Measurements from ENCODE around the gene DLG2. TPM values are rescaled to one million over a fixed set of nuclear protein-coding genes. Genes with fewer than 3 reads are reported as not detected.
A peak's percentile ranks its signal among the peaks of the same experiment; 100 is the strongest.

DLG2 gene
- total RNA-seq, 1 donor from 2014 or later: 4.7 TPM

GRCh38 chr11:84250834-84251613 lies 1376.1 kb downstream of the DLG2 start:
- peak; percentile 56 for ATAC-seq

GRCh38 chr11:84249344-84250135 lies 1377.6 kb downstream of the DLG2 start:
- ATAC-seq (peak; percentile 77), DNase-seq (ENCODE audit: low spot score) (peak; percentile 61)

More at GRCh38 chr11:84250834-84251613, 1376.1 kb downstream of the DLG2 start:
- DNase-seq (ENCODE audit: low spot score): no peak

- DNase-seq (ENCODE audit: low spot score) (no peak), ATAC-seq (no peak)
These were observed 1379.2 kb downstream of the DLG2 start for GRCh38 chr11:84247926-84248325.

GRCh38 chr11:84247129-84247528 lies 1380.0 kb downstream of the DLG2 start:
- peak; percentile 49 for ATAC-seq
- DNase-seq (ENCODE audit: low spot score): no peak

DNA sequence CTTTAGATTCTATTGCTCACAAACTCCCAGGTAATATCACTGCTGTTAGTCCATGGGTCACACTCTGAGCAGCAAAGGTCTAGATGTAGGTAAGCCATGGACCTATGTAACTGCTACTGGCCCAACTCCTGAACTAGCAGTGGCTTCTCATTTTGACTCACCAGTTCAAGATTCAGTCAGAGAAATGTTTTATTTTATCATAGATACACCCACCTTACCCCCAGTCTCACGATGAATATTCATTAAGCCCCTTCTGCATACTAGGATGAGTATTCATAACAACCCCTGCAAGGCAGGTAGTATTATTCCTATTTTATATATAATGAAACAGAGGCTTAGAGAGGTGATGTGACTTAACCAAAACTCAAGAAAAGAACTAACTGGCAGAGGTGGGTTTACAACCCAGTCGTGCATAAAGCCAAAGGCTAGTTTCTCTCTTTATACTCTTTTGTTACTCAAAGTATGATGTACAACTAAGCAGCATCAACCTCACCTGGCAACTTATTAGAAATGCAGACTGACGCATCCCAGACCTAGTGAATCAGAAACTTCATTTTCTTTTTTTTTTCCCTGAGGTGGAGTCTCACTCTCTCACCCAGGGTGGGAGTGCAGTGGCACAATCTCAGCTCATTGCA lies 1383.4 kb downstream of the DLG2 start:
- DNase-seq (ENCODE audit: low spot score): no peak
- ATAC-seq: peak; percentile 2

- DNase-seq (ENCODE audit: low spot score) (no peak), ATAC-seq (peak; percentile 49)
These were observed 1385.6 kb downstream of the DLG2 start for GRCh38 chr11:84241343-84242131.

GRCh38 chr11:84240847-84241246 lies 1386.3 kb downstream of the DLG2 start:
- ATAC-seq: peak; percentile 20
- DNase-seq (ENCODE audit: low spot score): no peak

DNA sequence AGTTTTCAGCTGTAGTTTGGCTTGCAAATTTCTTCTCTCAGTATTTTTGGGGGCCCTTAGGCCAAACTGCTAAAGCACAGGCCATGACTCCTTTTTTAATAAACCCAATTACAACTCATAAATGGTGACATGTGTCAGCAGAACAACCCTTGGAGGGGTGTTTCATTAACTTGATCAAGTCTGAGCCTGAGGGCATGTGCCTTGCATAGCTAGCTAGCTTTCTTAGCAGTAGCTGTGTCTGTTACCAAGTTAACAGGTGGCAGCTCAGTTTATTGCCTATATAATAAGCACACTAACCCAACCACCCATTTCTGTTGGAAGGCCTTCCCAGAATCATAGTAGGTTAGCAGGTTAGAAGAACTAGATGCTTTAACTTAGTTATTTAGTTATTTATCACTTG lies 1390.7 kb downstream of the DLG2 start:
- DNase-seq (ENCODE audit: low spot score) (no peak), ATAC-seq (no peak)

DNA sequence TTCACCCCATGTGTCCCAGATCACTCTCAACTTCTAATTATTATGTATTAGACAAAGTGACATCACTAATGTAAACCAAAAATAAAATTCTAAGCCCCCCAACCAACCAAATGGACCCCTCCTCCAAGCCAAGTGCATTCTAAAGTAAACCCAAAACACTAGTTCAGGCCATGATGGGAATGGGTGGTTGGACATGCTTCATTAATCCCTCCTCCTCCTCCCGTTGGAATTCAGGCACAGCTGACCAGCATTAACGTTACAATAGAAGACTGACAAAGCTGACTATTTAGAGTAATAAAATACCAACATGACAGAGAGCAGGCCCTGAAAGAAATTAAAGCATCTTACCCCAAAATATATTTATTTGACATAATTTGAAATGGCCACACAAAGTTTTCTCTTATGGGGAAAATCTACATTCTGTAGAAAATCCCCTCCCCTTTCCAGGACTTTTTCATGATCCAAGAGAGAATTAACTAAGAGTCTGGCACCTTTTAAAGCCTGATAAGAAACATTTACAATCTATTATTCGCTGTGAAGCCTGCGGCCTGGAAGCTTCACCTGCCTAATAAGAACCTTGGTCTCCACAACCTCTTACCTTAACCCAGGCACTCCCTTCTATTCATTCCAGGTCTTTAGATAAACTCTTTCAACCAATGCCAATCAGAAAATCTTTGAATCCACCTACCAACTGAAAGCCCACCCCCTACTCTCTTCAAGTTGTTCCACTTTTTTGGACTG lies 1392.5 kb downstream of the DLG2 start:
- no peak for DNase-seq (ENCODE audit: low spot score)
- no peak for ATAC-seq

GRCh38 chr11:84234011-84234410 lies 1393.1 kb downstream of the DLG2 start:
- ATAC-seq: no peak
- no peak for DNase-seq (ENCODE audit: low spot score)

- DNase-seq (ENCODE audit: low spot score) (no peak), ATAC-seq (no peak)
These were observed 1394.6 kb downstream of the DLG2 start for GRCh38 chr11:84232511-84232910.

GRCh38 chr11:84230402-84230801 lies 1396.7 kb downstream of the DLG2 start:
- no peak for ATAC-seq
- DNase-seq (ENCODE audit: low spot score): no peak

GRCh38 chr11:84227970-84228665 lies 1399.0 kb downstream of the DLG2 start:
- DNase-seq (ENCODE audit: low spot score): no peak
- ATAC-seq: no peak

GRCh38 chr11:84224042-84224441 lies 1403.1 kb downstream of the DLG2 start:
- ATAC-seq: no peak
- DNase-seq (ENCODE audit: low spot score): no peak

DNA sequence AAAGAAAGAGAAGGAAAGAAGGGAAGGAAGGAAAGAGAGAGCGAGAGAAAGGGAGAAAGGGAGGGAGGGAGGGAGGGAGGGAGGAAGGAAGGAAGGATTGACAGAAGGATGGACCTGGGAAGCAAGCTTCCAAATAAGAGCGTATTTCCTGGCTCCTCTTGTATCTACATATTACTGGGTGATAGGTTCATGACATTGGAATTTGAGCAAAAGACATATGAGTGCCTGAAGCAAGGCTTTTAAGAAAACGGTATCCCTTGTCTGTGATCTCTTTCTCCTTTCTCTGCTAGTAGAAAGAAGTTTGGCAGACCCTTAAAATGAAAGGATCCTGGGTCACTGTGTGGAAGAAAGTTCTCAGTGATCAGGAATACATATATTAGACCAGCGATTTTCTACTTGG lies 1408.8 kb downstream of the DLG2 start:
- no peak for ATAC-seq
- DNase-seq (ENCODE audit: low spot score): no peak

GRCh38 chr11:84215672-84216071 lies 1411.5 kb downstream of the DLG2 start:
- ATAC-seq (no peak), DNase-seq (ENCODE audit: low spot score) (no peak)

DNA sequence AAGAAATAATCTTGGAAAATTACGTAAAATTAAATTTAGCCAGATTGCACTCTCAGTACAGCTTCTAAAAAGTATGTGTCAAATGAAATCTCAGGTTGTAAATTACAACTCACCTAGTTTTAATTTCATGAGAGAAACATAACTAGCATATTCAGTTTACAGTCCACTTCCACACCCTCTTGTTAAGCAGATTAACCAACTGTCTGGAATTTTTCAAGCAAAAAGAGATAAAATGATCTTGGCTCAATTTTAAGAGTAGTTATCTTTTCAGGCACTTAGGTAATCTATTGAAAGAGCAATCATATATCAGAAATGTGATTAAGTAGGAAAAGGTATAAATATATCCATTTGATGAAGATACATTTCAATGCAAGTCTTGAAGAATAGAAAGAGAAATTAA lies 1412.6 kb downstream of the DLG2 start:
- ATAC-seq: no peak
- no peak for DNase-seq (ENCODE audit: low spot score)

DNA sequence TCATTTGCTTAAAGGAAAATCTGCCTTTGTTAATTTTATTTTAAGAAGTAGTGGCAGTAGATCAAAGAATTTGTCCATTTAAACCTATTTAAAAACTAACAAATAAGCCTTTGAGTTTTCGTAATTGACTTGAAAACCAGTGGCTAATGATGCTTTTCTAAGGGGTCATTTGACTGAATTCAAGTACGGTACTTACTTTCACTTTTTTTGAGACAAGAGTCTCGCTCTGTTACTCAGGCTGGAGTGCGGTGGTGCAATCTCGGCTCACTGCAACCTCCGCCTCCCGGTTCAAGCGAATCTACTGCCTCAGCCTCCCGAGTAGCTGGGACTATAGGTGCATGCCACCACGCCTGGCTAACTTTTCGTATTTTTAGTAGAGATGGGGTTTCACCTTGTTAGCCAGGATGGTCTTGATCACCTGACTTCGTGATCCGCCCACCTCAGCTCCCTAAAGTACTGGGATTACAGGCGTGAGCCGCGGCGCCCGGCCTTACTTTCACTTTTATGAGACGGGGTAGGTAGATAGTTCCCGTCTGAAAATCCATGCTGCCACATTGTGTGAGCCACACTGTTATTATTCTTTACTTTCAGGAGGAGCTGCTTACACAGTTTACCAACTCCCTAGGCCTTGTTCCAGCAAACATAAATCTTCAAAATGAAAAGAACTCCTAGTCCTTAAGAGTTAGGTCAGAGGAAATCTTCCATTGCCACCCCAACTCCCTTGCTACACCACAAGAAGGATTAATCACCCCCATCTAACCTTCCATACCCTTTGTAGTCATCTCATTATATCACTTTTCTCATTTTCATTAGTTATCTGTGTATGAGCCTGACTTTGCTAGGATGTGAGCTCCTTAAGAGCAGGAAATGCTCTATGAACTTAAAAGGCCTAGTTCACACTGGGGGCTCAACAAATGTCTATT lies 1414.4 kb downstream of the DLG2 start:
- no peak for ATAC-seq
- no peak for DNase-seq (ENCODE audit: low spot score)

Data from left lobe of liver (tissue), 2 donors.